HG02885 (cell line): Measurements from ENCODE around the gene CDK7.

Source experiments
- ATAC-seq: cut with Tn5 transposase; IDR thresholded peaks from one replicate; pipeline ENCODE4 v1.9.1; 2021; ENCODE audit warnings: mild to moderate bottlenecking; ENCODE audit not compliant: unreplicated experiment, poor library complexity

The CDK7 gene

GRCh38 chr5:69285448-69286116 lies 50.9 kb downstream of the CDK7 start:
- no peak for ATAC-seq

GRCh38 chr5:69288069-69288468 lies 53.4 kb downstream of the CDK7 start:
- no peak for ATAC-seq

GRCh38 chr5:69288688-69289087 lies 54.0 kb downstream of the CDK7 start:
- ATAC-seq, result no peak

- no peak for ATAC-seq
Measured at GRCh38 chr5:69292306-69292705, 57.6 kb downstream of the CDK7 start.

- ATAC-seq, result no peak
Measured at GRCh38 chr5:69293882-69294281, 59.2 kb downstream of the CDK7 start.

GRCh38 chr5:69295088-69295754 lies 60.5 kb downstream of the CDK7 start:
- no peak for ATAC-seq

GRCh38 chr5:69299625-69300024 lies 64.9 kb downstream of the CDK7 start:
- ATAC-seq, result no peak

GRCh38 chr5:69300537-69301203 lies 66.0 kb downstream of the CDK7 start:
- no peak for ATAC-seq

GRCh38 chr5:69305512-69305911 lies 70.8 kb downstream of the CDK7 start:
- ATAC-seq, result no peak

GRCh38 chr5:69308046-69308553 lies 73.4 kb downstream of the CDK7 start:
- ATAC-seq, result no peak

GRCh38 chr5:69309380-69309779 lies 74.7 kb downstream of the CDK7 start:
- ATAC-seq, result no peak

GRCh38 chr5:69312459-69313160 lies 77.9 kb downstream of the CDK7 start:
- ATAC-seq, result no peak

GRCh38 chr5:69313428-69313827 lies 78.7 kb downstream of the CDK7 start:
- no peak for ATAC-seq

GRCh38 chr5:69315972-69316371 lies 81.3 kb downstream of the CDK7 start:
- ATAC-seq, result no peak

GRCh38 chr5:69317391-69317790 lies 82.7 kb downstream of the CDK7 start:
- ATAC-seq, result no peak

- no peak for ATAC-seq
Measured at GRCh38 chr5:69326365-69326764, 91.7 kb downstream of the CDK7 start.
